Trophoblast cell (in vitro differentiated cells and primary cell): ENCODE results near the gene CDC6.

Experiments used
- DNase-seq, 2 donors: peaks; one replicate each; pipeline ENCODE4 v3.0.0-alpha.2; 2016
- H2AFZ ChIP-seq: 2 replicates; pipeline ENCODE4 v1.6.1; 2013; ENCODE audit warnings: low read length, moderate library complexity, mild to moderate bottlenecking; ENCODE audit not compliant: insufficient read depth, poor library complexity
- H2AK5ac ChIP-seq: 2 replicates; pipeline ENCODE4 v1.6.1; 2013; ENCODE audit warnings: mild to moderate bottlenecking, low read length
- H2BK120ac ChIP-seq: 2 replicates; pipeline ENCODE4 v1.6.1; 2013; ENCODE audit warnings: low read length, mild to moderate bottlenecking, moderate library complexity; ENCODE audit not compliant: insufficient read depth, poor library complexity
- H2BK12ac ChIP-seq: 2 replicates; pipeline ENCODE4 v1.6.1; 2013; ENCODE audit warnings: mild to moderate bottlenecking, low read length, moderate library complexity
- H2BK5ac ChIP-seq: 2 replicates; pipeline ENCODE4 v1.6.1; 2013; ENCODE audit warnings: low read length, low read depth, moderate library complexity, mild to moderate bottlenecking; ENCODE audit not compliant: poor library complexity
- H3K14ac ChIP-seq: 2 replicates; pipeline ENCODE4 v1.6.1; 2013; ENCODE audit warnings: mild to moderate bottlenecking, low read length
- H3K18ac ChIP-seq: 2 replicates; pipeline ENCODE4 v1.6.1; 2013; ENCODE audit warnings: mild to moderate bottlenecking, low read length
- H3K23ac ChIP-seq: 2 replicates; pipeline ENCODE4 v1.6.1; 2013; ENCODE audit warnings: low read length
- H3K27ac ChIP-seq: 2 replicates; pipeline ENCODE4 v1.5.1; 2013; ENCODE audit warnings: low read depth, mild to moderate bottlenecking, inconsistent platforms, low read length, moderate library complexity
- H3K27me3 ChIP-seq: 2 replicates; pipeline ENCODE4 v1.6.1; 2013; ENCODE audit warnings: inconsistent platforms, mild to moderate bottlenecking, low read length, moderate library complexity; ENCODE audit not compliant: insufficient read depth
- H3K36me3 ChIP-seq, 2 experiments: 1 replicate in 1 of 2; 2 replicates in 1 of 2; pipeline ENCODE4 v1.6.1; 2013; ENCODE audit warnings: low read length in 2 of 2, mild to moderate bottlenecking in 2 of 2, moderate library complexity in 1 of 2; ENCODE audit not compliant: insufficient read depth in 2 of 2, control insufficient read depth in 1 of 2
- H3K4ac ChIP-seq: 2 replicates; pipeline ENCODE4 v1.6.1; 2013; ENCODE audit warnings: low read depth, mild to moderate bottlenecking, low read length, moderate library complexity
- H3K4me1 ChIP-seq, 2 experiments: 1 replicate in 1 of 2; 2 replicates in 1 of 2; pipeline ENCODE4 v1.6.1; 2013; ENCODE audit warnings: low read length in 2 of 2, mild to moderate bottlenecking in 2 of 2, moderate library complexity in 1 of 2; ENCODE audit not compliant: insufficient read depth in 2 of 2, control insufficient read depth in 1 of 2
- H3K4me2 ChIP-seq: 2 replicates; pipeline ENCODE4 v1.6.1; 2013; ENCODE audit warnings: inconsistent platforms, mild to moderate bottlenecking, low read length, moderate library complexity
- H3K4me3 ChIP-seq: 2 replicates; pipeline ENCODE4 v1.5.1; 2013; ENCODE audit warnings: mild to moderate bottlenecking, low read depth, low read length, inconsistent platforms
- H3K79me1 ChIP-seq: one replicate; pipeline ENCODE4 v1.6.1; 2013; ENCODE audit warnings: low read length
- H3K79me2 ChIP-seq: 2 replicates; pipeline ENCODE4 v1.6.1; 2013; ENCODE audit warnings: low read length, mild to moderate bottlenecking; ENCODE audit not compliant: control insufficient read depth, insufficient read depth, poor library complexity
- H3K9ac ChIP-seq: 2 replicates; pipeline ENCODE4 v1.6.1; 2013; ENCODE audit warnings: mild to moderate bottlenecking, low read length
- H3K9me3 ChIP-seq: 2 replicates; pipeline ENCODE4 v1.6.1; 2013; ENCODE audit warnings: low read depth, mild to moderate bottlenecking, control low read depth, inconsistent platforms, low read length; ENCODE audit not compliant: insufficient read depth
- H4K12ac ChIP-seq: 2 replicates; pipeline ENCODE4 v1.6.1; 2013; ENCODE audit warnings: low read depth, mild to moderate bottlenecking, low read length, moderate library complexity
- H4K8ac ChIP-seq: 2 replicates; pipeline ENCODE4 v1.6.1; 2013; ENCODE audit warnings: low read depth, mild to moderate bottlenecking, low read length, moderate library complexity
- H4K91ac ChIP-seq: one replicate; pipeline ENCODE4 v1.6.1; 2013; ENCODE audit warnings: low read depth, mild to moderate bottlenecking, low read length, moderate library complexity
- WGBS: extraction: QIAGEN DNeasy Blood & Tissue Kit; methylation state at CpG from one replicate; pipeline ENCODE4 v1.1.7; 2013; ENCODE audit warnings: missing lambda C conversion rate; ENCODE audit not compliant: insufficient read length, insufficient coverage; ENCODE audit errors: extremely low coverage; 5-methylcytosine and 5-hydroxymethylcytosine counted together

The CDC6 gene

GRCh38 chr17:40345994-40346764 is 58.5 kb downstream of the CDC6 start:
- Histone ChIP-seq H2BK12ac (peak overlapping the region; percentile 10), H2BK5ac (no peak overlapping the region), H3K14ac (peak overlapping the region; percentile 7), H4K8ac (no peak overlapping the region), H3K23ac (no peak overlapping the region), H3K27me3 (no peaks in the 10 kb centered on the region), H2AFZ (no peak overlapping the region), H4K12ac (peak overlapping the region; percentile 11), H3K79me2 (peaks cover 10% of the 10 kb centered on the region), H3K9me3 (no peaks in the 10 kb centered on the region), H3K27ac (peak overlapping the region; percentile 82), H3K18ac (peak overlapping the region; percentile 19), H3K4me1 (peaks cover 40 to 54% of the 10 kb centered on the region in 2 experiments), H3K4ac (no peak overlapping the region), H3K4me3 (no peak overlapping the region), H2AK5ac (peak overlapping the region; percentile 47), H3K36me3 (peaks cover 18 to 19% of the 10 kb centered on the region in 2 experiments), H4K91ac (peak overlapping the region; percentile 80), H2BK120ac (no peak overlapping the region), H3K79me1 (peaks cover 30% of the 10 kb centered on the region), H3K4me2 (peak overlapping the region; percentile 89), H3K9ac (no peak overlapping the region)
- no CpG with 5 or more reads among the region's 11 CpGs for WGBS
- no peak for DNase-seq

- H4K8ac ChIP-seq: no peak overlapping the region
- no peak for DNase-seq
- no peak overlapping the region for H2BK12ac ChIP-seq
- H2AK5ac ChIP-seq: no peak overlapping the region
- H3K79me2 ChIP-seq: peaks cover 9% of the 10 kb centered on the region
- no peak overlapping the region for H3K23ac ChIP-seq
- H3K4me1 ChIP-seq: peaks cover 40 to 54% of the 10 kb centered on the region in 2 experiments
- no peak overlapping the region for H3K4ac ChIP-seq
- no peak overlapping the region for H3K4me3 ChIP-seq
- H4K12ac ChIP-seq: no peak overlapping the region
- no CpG with 5 or more reads among the region's 1 CpG for WGBS
- H3K36me3 ChIP-seq: peaks cover 24 to 25% of the 10 kb centered on the region in 2 experiments
- H2BK5ac ChIP-seq: no peak overlapping the region
- peak overlapping the region; percentile 11 for H4K91ac ChIP-seq
- H2AFZ ChIP-seq: no peak overlapping the region
- no peaks in the 10 kb centered on the region for H3K27me3 ChIP-seq
- no peaks in the 10 kb centered on the region for H3K9me3 ChIP-seq
- H2BK120ac ChIP-seq: no peak overlapping the region
- no peak overlapping the region for H3K9ac ChIP-seq
- no peak overlapping the region for H3K18ac ChIP-seq
- peaks cover 24% of the 10 kb centered on the region for H3K79me1 ChIP-seq
- H3K14ac ChIP-seq: no peak overlapping the region
- H3K4me2 ChIP-seq: no peak overlapping the region
- no peak overlapping the region for H3K27ac ChIP-seq
Measured at GRCh38 chr17:40346765-40347158, 59.1 kb downstream of the CDC6 start.

GRCh38 chr17:40347319-40348135 is 59.8 kb downstream of the CDC6 start:
- DNase-seq: no peak
- no peak overlapping the region for H3K27ac ChIP-seq
- no peak overlapping the region for H2BK12ac ChIP-seq
- peaks cover 40 to 54% of the 10 kb centered on the region in 2 experiments for H3K4me1 ChIP-seq
- H4K8ac ChIP-seq: no peak overlapping the region
- H2BK120ac ChIP-seq: no peak overlapping the region
- H3K9ac ChIP-seq: no peak overlapping the region
- H3K4me3 ChIP-seq: no peak overlapping the region
- H3K79me2 ChIP-seq: peaks cover 4% of the 10 kb centered on the region
- peaks cover 32% of the 10 kb centered on the region in 2 experiments for H3K36me3 ChIP-seq
- H4K91ac ChIP-seq: no peak overlapping the region
- no peak overlapping the region for H3K4ac ChIP-seq
- H2BK5ac ChIP-seq: no peak overlapping the region
- H3K79me1 ChIP-seq: peaks cover 18% of the 10 kb centered on the region
- no CpG with 5 or more reads among the region's 9 CpGs for WGBS
- H3K18ac ChIP-seq: no peak overlapping the region
- H3K4me2 ChIP-seq: no peak overlapping the region
- no peaks in the 10 kb centered on the region for H3K9me3 ChIP-seq
- H2AFZ ChIP-seq: no peak overlapping the region
- H3K14ac ChIP-seq: no peak overlapping the region
- H4K12ac ChIP-seq: no peak overlapping the region
- no peak overlapping the region for H3K23ac ChIP-seq
- H3K27me3 ChIP-seq: no peaks in the 10 kb centered on the region
- no peak overlapping the region for H2AK5ac ChIP-seq

- Histone ChIP-seq H3K4me2 (no peak overlapping the region), H3K9me3 (no peaks in the 10 kb centered on the region), H3K27ac (no peak overlapping the region), H3K4me1 (peaks cover 36 to 50% of the 10 kb centered on the region in 2 experiments), H3K79me1 (peaks cover 14% of the 10 kb centered on the region), H3K18ac (no peak overlapping the region), H3K14ac (no peak overlapping the region), H3K36me3 (peaks cover 34 to 37% of the 10 kb centered on the region in 2 experiments), H2BK5ac (no peak overlapping the region), H3K4me3 (no peak overlapping the region), H2BK120ac (no peak overlapping the region), H4K12ac (no peak overlapping the region), H2AK5ac (peak overlapping the region; percentile 46), H2AFZ (no peak overlapping the region), H4K91ac (no peak overlapping the region), H3K79me2 (peaks cover 2% of the 10 kb centered on the region), H3K27me3 (no peaks in the 10 kb centered on the region), H4K8ac (no peak overlapping the region), H3K4ac (no peak overlapping the region), H3K9ac (no peak overlapping the region), H2BK12ac (no peak overlapping the region), H3K23ac (no peak overlapping the region)
- DNase-seq: no peak
- no CpG with 5 or more reads among the region's 5 CpGs for WGBS
Measured at GRCh38 chr17:40348136-40348504, 60.4 kb downstream of the CDC6 start.
